HEK293 (cell line): ENCODE data around the gene PIEZO1.

Source experiments
- BCL11A ChIP-seq: fragments of 450-650 bp; formaldehyde crosslinking; IDR thresholded peaks from 2 replicates; pipeline ENCODE4 v1.5.1; 2016; ENCODE audit warnings: low read depth, missing biosample characterization, missing genetic modification characterization
- GFI1B ChIP-seq: fragments of 450-650 bp; formaldehyde crosslinking; IDR thresholded peaks from 2 replicates; pipeline ENCODE4 v1.5.1; 2016; ENCODE audit warnings: missing biosample characterization, missing genetic modification characterization
- IKZF3 ChIP-seq: fragments of 450-650 bp; IDR thresholded peaks from 2 replicates; pipeline ENCODE4 v1.5.0; 2018; ENCODE audit warnings: missing biosample characterization, mild to moderate bottlenecking, missing genetic modification characterization, moderate library complexity
- MYNN ChIP-seq: fragments of 450-650 bp; formaldehyde crosslinking; IDR thresholded peaks from 2 replicates; pipeline ENCODE4 v1.5.1; 2016; ENCODE audit warnings: missing biosample characterization, missing genetic modification characterization, borderline replicate concordance
- MZF1 ChIP-seq: fragments of 450-650 bp; formaldehyde crosslinking; IDR thresholded peaks from 2 replicates; pipeline ENCODE4 v1.5.1; 2017; ENCODE audit warnings: missing biosample characterization, missing genetic modification characterization, borderline replicate concordance
- SALL2 ChIP-seq: fragments of 450-650 bp; formaldehyde crosslinking; IDR thresholded peaks from 2 replicates; pipeline ENCODE4 v1.5.0; 2017; ENCODE audit warnings: missing biosample characterization, mild to moderate bottlenecking, missing genetic modification characterization, borderline replicate concordance
- SCRT1 ChIP-seq: fragments of 450-650 bp; formaldehyde crosslinking; IDR thresholded peaks from 2 replicates; pipeline ENCODE4 v1.5.1; 2016; ENCODE audit warnings: missing biosample characterization, missing genetic modification characterization, borderline replicate concordance
- SCRT2 ChIP-seq: fragments of 450-650 bp; formaldehyde crosslinking; IDR thresholded peaks from 2 replicates; pipeline ENCODE4 v1.5.1; 2016; ENCODE audit warnings: missing biosample characterization, missing genetic modification characterization
- ZBTB1 ChIP-seq: fragments of 450-650 bp; formaldehyde crosslinking; IDR thresholded peaks from 2 replicates; pipeline ENCODE4 v1.5.1; 2016; ENCODE audit warnings: missing biosample characterization, missing genetic modification characterization
- ZEB2 ChIP-seq: fragments of 450-650 bp; formaldehyde crosslinking; IDR thresholded peaks from 2 replicates; pipeline ENCODE4 v1.5.1; 2016; ENCODE audit warnings: missing biosample characterization, missing genetic modification characterization
- ZFHX2 ChIP-seq: fragments of 450-650 bp; formaldehyde crosslinking; conservative IDR thresholded peaks from 2 replicates; pipeline ENCODE4 v1.5.1; 2016; ENCODE audit warnings: missing biosample characterization, missing genetic modification characterization
- ZNF114 ChIP-seq: fragments of 450-650 bp; formaldehyde crosslinking; IDR thresholded peaks from 2 replicates; pipeline ENCODE4 v1.5.0; 2017; ENCODE audit warnings: missing biosample characterization, missing genetic modification characterization
- ZNF121 ChIP-seq: fragments of 450-650 bp; formaldehyde crosslinking; IDR thresholded peaks from 2 replicates; pipeline ENCODE4 v1.5.1; 2016; ENCODE audit warnings: missing biosample characterization, missing genetic modification characterization
- ZNF174 ChIP-seq: fragments of 450-650 bp; formaldehyde crosslinking; IDR thresholded peaks from 2 replicates; pipeline ENCODE4 v1.5.0; 2017; ENCODE audit warnings: missing biosample characterization, mild to moderate bottlenecking, missing genetic modification characterization
- ZNF19 ChIP-seq: fragments of 450-650 bp; formaldehyde crosslinking; IDR thresholded peaks from 2 replicates; pipeline ENCODE4; 2016; ENCODE audit warnings: missing biosample characterization, missing genetic modification characterization, low read depth
- ZNF2 ChIP-seq: fragments of 450-650 bp; formaldehyde crosslinking; IDR thresholded peaks from 2 replicates; pipeline ENCODE4 v1.5.1; 2016; ENCODE audit warnings: missing biosample characterization, missing genetic modification characterization
- ZNF335 ChIP-seq: fragments of 450-650 bp; formaldehyde crosslinking; conservative IDR thresholded peaks from 2 replicates; pipeline ENCODE4 v1.5.1; 2016; ENCODE audit warnings: missing biosample characterization, missing genetic modification characterization
- ZNF433 ChIP-seq: fragments of 450-650 bp; formaldehyde crosslinking; IDR thresholded peaks from 2 replicates; pipeline ENCODE4 v1.5.1; 2016; ENCODE audit warnings: missing biosample characterization, missing genetic modification characterization, low read depth
- ZNF514 ChIP-seq: fragments of 450-650 bp; formaldehyde crosslinking; IDR thresholded peaks from 2 replicates; pipeline ENCODE4 v1.5.1; 2016; ENCODE audit warnings: missing biosample characterization, missing genetic modification characterization
- ZNF529 ChIP-seq: fragments of 450-650 bp; formaldehyde crosslinking; IDR thresholded peaks from 2 replicates; pipeline ENCODE4 v1.5.1; 2017; ENCODE audit warnings: missing genetic modification characterization, missing biosample characterization; ENCODE audit not compliant: insufficient replicate concordance
- ZNF571 ChIP-seq: fragments of 450-650 bp; formaldehyde crosslinking; IDR thresholded peaks from 2 replicates; pipeline ENCODE4 v1.5.0; 2017; ENCODE audit warnings: missing biosample characterization, missing genetic modification characterization
- ZNF585B ChIP-seq: fragments of 450-650 bp; formaldehyde crosslinking; IDR thresholded peaks from 2 replicates; pipeline ENCODE4 v1.5.1; 2016; ENCODE audit warnings: missing biosample characterization, missing genetic modification characterization
- ZNF610 ChIP-seq: fragments of 450-650 bp; formaldehyde crosslinking; IDR thresholded peaks from 2 replicates; pipeline ENCODE4 v1.5.1; 2016; ENCODE audit warnings: missing biosample characterization, missing genetic modification characterization, borderline replicate concordance
- ZNF621 ChIP-seq: fragments of 450-650 bp; formaldehyde crosslinking; IDR thresholded peaks from 2 replicates; pipeline ENCODE4 v1.5.1; 2017; ENCODE audit warnings: missing biosample characterization, missing genetic modification characterization
- ZNF624 ChIP-seq: fragments of 450-650 bp; formaldehyde crosslinking; IDR thresholded peaks from 2 replicates; pipeline ENCODE4 v1.5.1; 2017; ENCODE audit warnings: missing biosample characterization, missing genetic modification characterization
- ZNF654 ChIP-seq: fragments of 450-650 bp; formaldehyde crosslinking; IDR thresholded peaks from 2 replicates; pipeline ENCODE4 v1.5.1; 2016; ENCODE audit warnings: low read depth, missing biosample characterization, missing genetic modification characterization
- ZNF664 ChIP-seq: fragments of 450-650 bp; formaldehyde crosslinking; IDR thresholded peaks from 2 replicates; pipeline ENCODE4 v1.5.1; 2016; ENCODE audit warnings: missing biosample characterization, missing genetic modification characterization
- ZNF830 ChIP-seq: fragments of 450-650 bp; IDR thresholded peaks from 2 replicates; pipeline ENCODE4 v1.5.0; 2018; ENCODE audit warnings: missing biosample characterization, missing genetic modification characterization, low read depth, mild to moderate bottlenecking, moderate library complexity
- ZNF843 ChIP-seq: fragments of 450-650 bp; formaldehyde crosslinking; IDR thresholded peaks from 2 replicates; pipeline ENCODE4 v1.5.1; 2016; ENCODE audit warnings: missing biosample characterization, missing genetic modification characterization
- ZXDB ChIP-seq: fragments of 450-650 bp; formaldehyde crosslinking; IDR thresholded peaks from 2 replicates; pipeline ENCODE4 v1.5.1; 2016; ENCODE audit warnings: missing biosample characterization, missing genetic modification characterization
- TF ChIP-seq, protein P1 (sequence below): fragments of 450-650 bp; formaldehyde crosslinking; conservative IDR thresholded peaks from 2 replicates; pipeline ENCODE4 v1.5.1; 2016; ENCODE audit warnings: low read depth, missing biosample characterization, missing genetic modification characterization
- TF ChIP-seq, protein P2 (sequence below): sonication (generic); formaldehyde crosslinking; IDR thresholded peaks from 2 replicates; pipeline ENCODE4 v1.8.1; 2022; ENCODE audit warnings: mild to moderate bottlenecking, moderate library complexity, missing genetic modification reagents
- TF ChIP-seq, protein P3 (sequence below): fragments of 450-650 bp; formaldehyde crosslinking; IDR thresholded peaks from 2 replicates; pipeline ENCODE4 v1.5.1; 2016; ENCODE audit warnings: missing biosample characterization, missing genetic modification characterization
- TF ChIP-seq, protein P4 (sequence below): fragments of 450-650 bp; formaldehyde crosslinking; IDR thresholded peaks from 2 replicates; pipeline ENCODE4 v1.5.1; 2016; ENCODE audit warnings: missing biosample characterization, missing genetic modification characterization

PIEZO1 gene

GRCh38 chr16:88706229-88706964 is 78.6 kb downstream of the PIEZO1 start, which contains the start of the genes CTU2 and RNF166 (continued):
- TF ChIP-seq, protein P1, sequence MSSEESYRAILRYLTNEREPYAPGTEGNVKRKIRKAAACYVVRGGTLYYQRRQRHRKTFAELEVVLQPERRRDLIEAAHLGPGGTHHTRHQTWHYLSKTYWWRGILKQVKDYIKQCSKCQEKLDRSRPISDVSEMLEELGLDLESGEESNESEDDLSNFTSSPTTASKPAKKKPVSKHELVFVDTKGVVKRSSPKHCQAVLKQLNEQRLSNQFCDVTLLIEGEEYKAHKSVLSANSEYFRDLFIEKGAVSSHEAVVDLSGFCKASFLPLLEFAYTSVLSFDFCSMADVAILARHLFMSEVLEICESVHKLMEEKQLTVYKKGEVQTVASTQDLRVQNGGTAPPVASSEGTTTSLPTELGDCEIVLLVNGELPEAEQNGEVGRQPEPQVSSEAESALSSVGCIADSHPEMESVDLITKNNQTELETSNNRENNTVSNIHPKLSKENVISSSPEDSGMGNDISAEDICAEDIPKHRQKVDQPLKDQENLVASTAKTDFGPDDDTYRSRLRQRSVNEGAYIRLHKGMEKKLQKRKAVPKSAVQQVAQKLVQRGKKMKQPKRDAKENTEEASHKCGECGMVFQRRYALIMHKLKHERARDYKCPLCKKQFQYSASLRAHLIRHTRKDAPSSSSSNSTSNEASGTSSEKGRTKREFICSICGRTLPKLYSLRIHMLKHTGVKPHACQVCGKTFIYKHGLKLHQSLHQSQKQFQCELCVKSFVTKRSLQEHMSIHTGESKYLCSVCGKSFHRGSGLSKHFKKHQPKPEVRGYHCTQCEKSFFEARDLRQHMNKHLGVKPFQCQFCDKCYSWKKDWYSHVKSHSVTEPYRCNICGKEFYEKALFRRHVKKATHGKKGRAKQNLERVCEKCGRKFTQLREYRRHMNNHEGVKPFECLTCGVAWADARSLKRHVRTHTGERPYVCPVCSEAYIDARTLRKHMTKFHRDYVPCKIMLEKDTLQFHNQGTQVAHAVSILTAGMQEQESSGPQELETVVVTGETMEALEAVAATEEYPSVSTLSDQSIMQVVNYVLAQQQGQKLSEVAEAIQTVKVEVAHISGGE: no peak
- TF ChIP-seq ZNF19 (tag by site-specific recombination) (no peak), ZNF335 (tag by site-specific recombination) (peak; percentile 72), ZNF843 (tag by site-specific recombination) (no peak), ZNF830 (tag by site-specific recombination) (no peak), SCRT1 (no peak), MZF1 (no peak), ZNF664 (tag by site-specific recombination) (no peak), ZBTB1 (tag by site-specific recombination) (no peak), ZNF610 (no peak), ZNF514 (tag by site-specific recombination) (no peak), ZNF654 (no peak), BCL11A (tag by site-specific recombination) (no peak), ZNF433 (tag by site-specific recombination) (no peak), ZNF121 (tag by site-specific recombination) (no peak), SALL2 (no peak), ZNF114 (tag by site-specific recombination) (no peak), GFI1B (tag by site-specific recombination) (no peak), ZNF174 (tag by site-specific recombination) (0 out of 2 replicates have a peak, but pooled peaks have one; percentile 48), ZEB2 (tag by site-specific recombination) (no peak), IKZF3 (tag by site-specific recombination) (no peak), ZNF621 (tag by site-specific recombination) (no peak), SCRT2 (tag by site-specific recombination) (no peak), ZNF2 (tag by site-specific recombination) (no peak), ZNF624 (tag by site-specific recombination) (no peak), ZNF571 (tag by site-specific recombination) (no peak), ZFHX2 (tag by site-specific recombination) (peak; percentile 74), ZXDB (no peak), ZNF585B (tag by site-specific recombination) (no peak), MYNN (tag by site-specific recombination) (no peak), ZNF529 (tag by site-specific recombination) (no peak)
- TF ChIP-seq, protein P2, sequence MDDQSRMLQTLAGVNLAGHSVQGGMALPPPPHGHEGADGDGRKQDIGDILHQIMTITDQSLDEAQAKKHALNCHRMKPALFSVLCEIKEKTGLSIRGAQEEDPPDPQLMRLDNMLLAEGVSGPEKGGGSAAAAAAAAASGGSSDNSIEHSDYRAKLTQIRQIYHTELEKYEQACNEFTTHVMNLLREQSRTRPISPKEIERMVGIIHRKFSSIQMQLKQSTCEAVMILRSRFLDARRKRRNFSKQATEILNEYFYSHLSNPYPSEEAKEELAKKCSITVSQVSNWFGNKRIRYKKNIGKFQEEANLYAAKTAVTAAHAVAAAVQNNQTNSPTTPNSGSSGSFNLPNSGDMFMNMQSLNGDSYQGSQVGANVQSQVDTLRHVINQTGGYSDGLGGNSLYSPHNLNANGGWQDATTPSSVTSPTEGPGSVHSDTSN (CRISPR knock-in tag): 0 out of 2 replicates have a peak, but pooled peaks have one; percentile 40
- TF ChIP-seq, protein P3, sequence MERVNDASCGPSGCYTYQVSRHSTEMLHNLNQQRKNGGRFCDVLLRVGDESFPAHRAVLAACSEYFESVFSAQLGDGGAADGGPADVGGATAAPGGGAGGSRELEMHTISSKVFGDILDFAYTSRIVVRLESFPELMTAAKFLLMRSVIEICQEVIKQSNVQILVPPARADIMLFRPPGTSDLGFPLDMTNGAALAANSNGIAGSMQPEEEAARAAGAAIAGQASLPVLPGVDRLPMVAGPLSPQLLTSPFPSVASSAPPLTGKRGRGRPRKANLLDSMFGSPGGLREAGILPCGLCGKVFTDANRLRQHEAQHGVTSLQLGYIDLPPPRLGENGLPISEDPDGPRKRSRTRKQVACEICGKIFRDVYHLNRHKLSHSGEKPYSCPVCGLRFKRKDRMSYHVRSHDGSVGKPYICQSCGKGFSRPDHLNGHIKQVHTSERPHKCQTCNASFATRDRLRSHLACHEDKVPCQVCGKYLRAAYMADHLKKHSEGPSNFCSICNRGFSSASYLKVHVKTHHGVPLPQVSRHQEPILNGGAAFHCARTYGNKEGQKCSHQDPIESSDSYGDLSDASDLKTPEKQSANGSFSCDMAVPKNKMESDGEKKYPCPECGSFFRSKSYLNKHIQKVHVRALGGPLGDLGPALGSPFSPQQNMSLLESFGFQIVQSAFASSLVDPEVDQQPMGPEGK (tag by site-specific recombination): no peak
- TF ChIP-seq, protein P4, sequence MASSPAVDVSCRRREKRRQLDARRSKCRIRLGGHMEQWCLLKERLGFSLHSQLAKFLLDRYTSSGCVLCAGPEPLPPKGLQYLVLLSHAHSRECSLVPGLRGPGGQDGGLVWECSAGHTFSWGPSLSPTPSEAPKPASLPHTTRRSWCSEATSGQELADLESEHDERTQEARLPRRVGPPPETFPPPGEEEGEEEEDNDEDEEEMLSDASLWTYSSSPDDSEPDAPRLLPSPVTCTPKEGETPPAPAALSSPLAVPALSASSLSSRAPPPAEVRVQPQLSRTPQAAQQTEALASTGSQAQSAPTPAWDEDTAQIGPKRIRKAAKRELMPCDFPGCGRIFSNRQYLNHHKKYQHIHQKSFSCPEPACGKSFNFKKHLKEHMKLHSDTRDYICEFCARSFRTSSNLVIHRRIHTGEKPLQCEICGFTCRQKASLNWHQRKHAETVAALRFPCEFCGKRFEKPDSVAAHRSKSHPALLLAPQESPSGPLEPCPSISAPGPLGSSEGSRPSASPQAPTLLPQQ (tag by site-specific recombination): peak; percentile 67
